ENCODE data around the gene SLC37A1. TPM values are rescaled to one million over a fixed set of nuclear protein-coding genes. Genes with fewer than 3 reads are reported as not detected.

SLC37A1 gene
- total RNA-seq, 1 experiment from 2014 or later: 37.7 TPM

DNA sequence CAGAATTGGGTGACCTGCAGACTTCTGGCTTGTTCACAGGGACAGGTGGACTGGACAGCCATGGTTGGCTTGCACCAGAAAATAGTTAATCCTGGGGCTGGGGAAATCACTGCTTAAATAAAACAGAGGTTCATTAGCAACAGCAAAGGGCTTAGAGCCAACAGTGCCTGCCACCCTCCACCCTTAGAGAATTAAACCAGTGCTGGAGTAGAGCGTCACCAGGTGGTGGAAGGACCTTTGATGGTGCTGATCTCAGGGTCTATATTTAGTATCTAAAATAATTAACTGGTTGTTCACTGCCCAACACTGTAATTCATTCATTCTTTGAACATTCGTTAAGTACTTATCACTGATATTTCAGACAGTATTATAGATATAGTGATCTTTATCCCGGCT lies 105.1 kb downstream of the SLC37A1 start:
- H3T11ph ChIP-seq (ENCODE audit: low read length): no peak overlapping the region
- H4K5ac ChIP-seq (ENCODE audit: insufficient read length, low read depth, low read length): no peak overlapping the region
- no peak overlapping the region for H4K8ac ChIP-seq (replicated peaks; ENCODE audit: insufficient read length, low read depth, low read length)
- no peaks in the 10 kb centered on the region for H3K79me2 ChIP-seq (ENCODE audit: insufficient read depth, low read length)
- no peak overlapping the region for H3K9ac ChIP-seq (ENCODE audit: extremely low read depth, insufficient read length, low read length)
- no peaks in the 10 kb centered on the region for H3K9me3 ChIP-seq (ENCODE audit: control insufficient read depth, low read depth, low read length)
- H3K23ac ChIP-seq (ENCODE audit: insufficient read length, low read depth, low read length): no peak overlapping the region
- peaks cover 3% of the 10 kb centered on the region for H4K20me1 ChIP-seq (ENCODE audit: control insufficient read depth, insufficient read depth, insufficient read length)
- no peaks in the 10 kb centered on the region for H3K79me1 ChIP-seq (ENCODE audit: insufficient read depth, low read depth, low read length, poor library complexity, severe bottlenecking)
- DNase-seq: no peak
- Mint-ChIP-seq H3K9me3 (peaks cover 3% of the 10 kb centered on the region in 2 experiments; a peak in 2 of 5 replicates), H3K27ac (no peak overlapping the region), H3K4me1 (peaks cover 14 to 16% of the 10 kb centered on the region in 2 experiments), H3K27me3 (ENCODE audit: low read depth) (peaks cover 37% of the 10 kb centered on the region), H3K4me3 (no peak overlapping the region), H3K36me3 (ENCODE audit: insufficient read depth in 1 of 3, low read depth in 3 of 3) (no peaks in the 10 kb centered on the region)
- TF ChIP-seq, protein P1, sequence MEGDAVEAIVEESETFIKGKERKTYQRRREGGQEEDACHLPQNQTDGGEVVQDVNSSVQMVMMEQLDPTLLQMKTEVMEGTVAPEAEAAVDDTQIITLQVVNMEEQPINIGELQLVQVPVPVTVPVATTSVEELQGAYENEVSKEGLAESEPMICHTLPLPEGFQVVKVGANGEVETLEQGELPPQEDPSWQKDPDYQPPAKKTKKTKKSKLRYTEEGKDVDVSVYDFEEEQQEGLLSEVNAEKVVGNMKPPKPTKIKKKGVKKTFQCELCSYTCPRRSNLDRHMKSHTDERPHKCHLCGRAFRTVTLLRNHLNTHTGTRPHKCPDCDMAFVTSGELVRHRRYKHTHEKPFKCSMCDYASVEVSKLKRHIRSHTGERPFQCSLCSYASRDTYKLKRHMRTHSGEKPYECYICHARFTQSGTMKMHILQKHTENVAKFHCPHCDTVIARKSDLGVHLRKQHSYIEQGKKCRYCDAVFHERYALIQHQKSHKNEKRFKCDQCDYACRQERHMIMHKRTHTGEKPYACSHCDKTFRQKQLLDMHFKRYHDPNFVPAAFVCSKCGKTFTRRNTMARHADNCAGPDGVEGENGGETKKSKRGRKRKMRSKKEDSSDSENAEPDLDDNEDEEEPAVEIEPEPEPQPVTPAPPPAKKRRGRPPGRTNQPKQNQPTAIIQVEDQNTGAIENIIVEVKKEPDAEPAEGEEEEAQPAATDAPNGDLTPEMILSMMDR (conservative IDR thresholded peaks at IDR 0.05): no peak
- no peak overlapping the region for H2BK20ac ChIP-seq (ENCODE audit: low read depth, low read length, poor library complexity, severe bottlenecking)
- no peak overlapping the region for H3K18ac ChIP-seq (ENCODE audit: insufficient read length, low read depth, low read length)
- no CpG with 5 or more reads among the region's 3 CpGs for WGBS (ENCODE audit: extremely low coverage, insufficient read length, low lambda C conversion rate)
- no peak overlapping the region for H4K91ac ChIP-seq (ENCODE audit: insufficient read length, low read depth, low read length)
- no peak overlapping the region for H3K4ac ChIP-seq (ENCODE audit: low read depth, low read length)
- H3K4me2 ChIP-seq (ENCODE audit: insufficient read depth, insufficient read length, low read length): no peak overlapping the region
- H3K27ac ChIP-seq (ENCODE audit: insufficient read length, low read depth, low read length): no peak overlapping the region
- H3K4me1 ChIP-seq (ENCODE audit: insufficient read depth, low read length): no peaks in the 10 kb centered on the region
- no peak overlapping the region for H2AFZ ChIP-seq (ENCODE audit: low read length)
- H2BK5ac ChIP-seq (ENCODE audit: insufficient read length, low read length): no peak overlapping the region
- H3K56ac ChIP-seq (ENCODE audit: insufficient read length, low read depth, low read length): no peak overlapping the region
- H2BK120ac ChIP-seq (ENCODE audit: low read depth, low read length, poor library complexity, severe bottlenecking): no peak overlapping the region
- no peaks in the 10 kb centered on the region for H3K27me3 ChIP-seq (ENCODE audit: insufficient read depth, low read length)
- no peaks in the 10 kb centered on the region for H3K23me2 ChIP-seq (ENCODE audit: insufficient read length, low read depth, low read length, poor library complexity, severe bottlenecking)
- no peak overlapping the region for H2BK12ac ChIP-seq (ENCODE audit: insufficient read length, low read depth, low read length)
- no peak overlapping the region for H2AK5ac ChIP-seq (ENCODE audit: insufficient read length, low read length)
- no peak overlapping the region for H3K14ac ChIP-seq (ENCODE audit: insufficient read depth, low read length)
- no peak overlapping the region for H2BK15ac ChIP-seq (ENCODE audit: low read depth, low read length)
